Measurements from ENCODE around the gene IL10RA. TPM values are rescaled to one million over a fixed set of nuclear protein-coding genes. Genes with fewer than 3 reads are reported as not detected.
"Not testable (repeated sequence)": the region's sequence is repeated elsewhere in the genome, so short reads cannot be mapped to it uniquely, and the experiment has no call there.

Gene IL10RA
- polyA plus RNA-seq, 1 donor = 8.6 TPM

GRCh38 chr11:117977612-117978264 is 8.5 kb upstream of the IL10RA start:
- not testable (repeated sequence) for H3K4me1 ChIP-seq (ENCODE audit: control insufficient read depth, insufficient read depth, low read length); DNase-seq; H3K27me3 ChIP-seq (ENCODE audit: control insufficient read depth, insufficient read depth, low read length); H3K9me3 ChIP-seq (ENCODE audit: control insufficient read depth, low read depth, low read length); H3K4me3 ChIP-seq (ENCODE audit: low read length); H3K27ac ChIP-seq (ENCODE audit: low read length); H3K36me3 ChIP-seq (ENCODE audit: control insufficient read depth, insufficient read depth, low read length)
- WGBS (ENCODE audit: insufficient coverage, low lambda C conversion rate) = no CpG with 5 or more reads among the region's 23 CpGs

- H3K27ac ChIP-seq (ENCODE audit: low read length); H3K27me3 ChIP-seq (ENCODE audit: control insufficient read depth, insufficient read depth, low read length); H3K36me3 ChIP-seq (ENCODE audit: control insufficient read depth, insufficient read depth, low read length); H3K9me3 ChIP-seq (ENCODE audit: control insufficient read depth, low read depth, low read length); H3K4me1 ChIP-seq (ENCODE audit: control insufficient read depth, insufficient read depth, low read length); DNase-seq; H3K4me3 ChIP-seq (ENCODE audit: low read length): not testable (repeated sequence)
- whole genome bisulfite sequencing (ENCODE audit: insufficient coverage, low lambda C conversion rate) = no CpG with 5 or more reads among the region's 36 CpGs
These were observed 7.8 kb upstream of the IL10RA start for GRCh38 chr11:117978291-117978910.

GRCh38 chr11:117978991-117979390 is 7.2 kb upstream of the IL10RA start:
- no peak overlapping the region for H3K4me3 ChIP-seq (ENCODE audit: low read length)
- H3K27ac ChIP-seq (ENCODE audit: low read length) = no peak overlapping the region
- no peaks in the 10 kb centered on the region for H3K9me3 ChIP-seq (ENCODE audit: control insufficient read depth, low read depth, low read length)
- H3K36me3 ChIP-seq (ENCODE audit: control insufficient read depth, insufficient read depth, low read length) = no peaks in the 10 kb centered on the region
- no peaks in the 10 kb centered on the region for H3K27me3 ChIP-seq (ENCODE audit: control insufficient read depth, insufficient read depth, low read length)
- no peak for DNase-seq
- no peaks in the 10 kb centered on the region for H3K4me1 ChIP-seq (ENCODE audit: control insufficient read depth, insufficient read depth, low read length)
- no CpG with 5 or more reads among the region's 4 CpGs for WGBS (ENCODE audit: insufficient coverage, low lambda C conversion rate)

- Histone ChIP-seq H3K27ac (ENCODE audit: low read length) (no peak overlapping the region), H3K27me3 (ENCODE audit: control insufficient read depth, insufficient read depth, low read length) (no peaks in the 10 kb centered on the region), H3K4me3 (ENCODE audit: low read length) (no peak overlapping the region), H3K36me3 (ENCODE audit: control insufficient read depth, insufficient read depth, low read length) (no peaks in the 10 kb centered on the region), H3K4me1 (ENCODE audit: control insufficient read depth, insufficient read depth, low read length) (no peaks in the 10 kb centered on the region), H3K9me3 (ENCODE audit: control insufficient read depth, low read depth, low read length) (no peaks in the 10 kb centered on the region)
- WGBS (ENCODE audit: insufficient coverage, low lambda C conversion rate) = no CpG with 5 or more reads among the region's 7 CpGs
- DNase-seq = no peak
These were observed 6.5 kb upstream of the IL10RA start for GRCh38 chr11:117979481-117980211.

GRCh38 chr11:117980280-117980679 is 5.9 kb upstream of the IL10RA start:
- Histone ChIP-seq H3K4me1 (ENCODE audit: control insufficient read depth, insufficient read depth, low read length) (no peaks in the 10 kb centered on the region), H3K9me3 (ENCODE audit: control insufficient read depth, low read depth, low read length) (no peaks in the 10 kb centered on the region), H3K4me3 (ENCODE audit: low read length) (no peak overlapping the region), H3K36me3 (ENCODE audit: control insufficient read depth, insufficient read depth, low read length) (no peaks in the 10 kb centered on the region), H3K27ac (ENCODE audit: low read length) (no peak overlapping the region), H3K27me3 (ENCODE audit: control insufficient read depth, insufficient read depth, low read length) (no peaks in the 10 kb centered on the region)
- 86% methylated on average over 1 of the region's 2 CpGs for WGBS (ENCODE audit: insufficient coverage, low lambda C conversion rate)
- no peak for DNase-seq

GRCh38 chr11:117980720-117981119 is 5.5 kb upstream of the IL10RA start:
- WGBS (ENCODE audit: insufficient coverage, low lambda C conversion rate) = 100% methylated on average over 2 of the region's 3 CpGs
- no peak for DNase-seq
- no peak overlapping the region for H3K4me3 ChIP-seq (ENCODE audit: low read length)
- peaks cover under 1% of the 10 kb centered on the region for H3K27me3 ChIP-seq (ENCODE audit: control insufficient read depth, insufficient read depth, low read length)
- H3K4me1 ChIP-seq (ENCODE audit: control insufficient read depth, insufficient read depth, low read length) = no peaks in the 10 kb centered on the region
- H3K9me3 ChIP-seq (ENCODE audit: control insufficient read depth, low read depth, low read length) = no peaks in the 10 kb centered on the region
- no peaks in the 10 kb centered on the region for H3K36me3 ChIP-seq (ENCODE audit: control insufficient read depth, insufficient read depth, low read length)
- no peak overlapping the region for H3K27ac ChIP-seq (ENCODE audit: low read length)

- Histone ChIP-seq H3K4me1 (ENCODE audit: control insufficient read depth, insufficient read depth, low read length) (peaks cover 5% of the 10 kb centered on the region), H3K9me3 (ENCODE audit: control insufficient read depth, low read depth, low read length) (peaks cover 3% of the 10 kb centered on the region), H3K27ac (ENCODE audit: low read length) (no peak overlapping the region), H3K4me3 (ENCODE audit: low read length) (no peak overlapping the region), H3K36me3 (ENCODE audit: control insufficient read depth, insufficient read depth, low read length) (no peaks in the 10 kb centered on the region), H3K27me3 (ENCODE audit: control insufficient read depth, insufficient read depth, low read length) (peaks cover 21% of the 10 kb centered on the region)
- no peak for DNase-seq
- WGBS (ENCODE audit: insufficient coverage, low lambda C conversion rate) = no CpG with 5 or more reads among the region's 3 CpGs
These were observed 3.1 kb upstream of the IL10RA start for GRCh38 chr11:117983163-117983475.

- no peak for DNase-seq
- H3K36me3 ChIP-seq (ENCODE audit: control insufficient read depth, insufficient read depth, low read length) = no peaks in the 10 kb centered on the region
- WGBS (ENCODE audit: insufficient coverage, low lambda C conversion rate) = no CpG with 5 or more reads among the region's 4 CpGs
- H3K9me3 ChIP-seq (ENCODE audit: control insufficient read depth, low read depth, low read length) = peaks cover 3% of the 10 kb centered on the region
- peaks cover 5% of the 10 kb centered on the region for H3K4me1 ChIP-seq (ENCODE audit: control insufficient read depth, insufficient read depth, low read length)
- no peak overlapping the region for H3K4me3 ChIP-seq (ENCODE audit: low read length)
- H3K27me3 ChIP-seq (ENCODE audit: control insufficient read depth, insufficient read depth, low read length) = peaks cover 24% of the 10 kb centered on the region
- no peak overlapping the region for H3K27ac ChIP-seq (ENCODE audit: low read length)
These were observed 1.7 kb upstream of the IL10RA start for GRCh38 chr11:117984476-117984875.

GRCh38 chr11:117986981-117987574 is 884 bp downstream of the IL10RA start:
- Histone ChIP-seq H3K4me1 (ENCODE audit: control insufficient read depth, insufficient read depth, low read length) (peaks cover 9% of the 10 kb centered on the region), H3K36me3 (ENCODE audit: control insufficient read depth, insufficient read depth, low read length) (no peaks in the 10 kb centered on the region), H3K27ac (ENCODE audit: low read length) (peak overlapping the region; percentile 8), H3K9me3 (ENCODE audit: control insufficient read depth, low read depth, low read length) (peaks cover 3% of the 10 kb centered on the region), H3K27me3 (ENCODE audit: control insufficient read depth, insufficient read depth, low read length) (peaks cover 24% of the 10 kb centered on the region), H3K4me3 (ENCODE audit: low read length) (peak overlapping the region; percentile 72)
- WGBS (ENCODE audit: insufficient coverage, low lambda C conversion rate) = 84% methylated on average over 5 of the region's 15 CpGs
- no peak for DNase-seq

- Histone ChIP-seq H3K27me3 (ENCODE audit: control insufficient read depth, insufficient read depth, low read length) (peaks cover 24% of the 10 kb centered on the region), H3K4me1 (ENCODE audit: control insufficient read depth, insufficient read depth, low read length) (peaks cover 26% of the 10 kb centered on the region), H3K36me3 (ENCODE audit: control insufficient read depth, insufficient read depth, low read length) (no peaks in the 10 kb centered on the region), H3K4me3 (ENCODE audit: low read length) (no peak overlapping the region), H3K27ac (ENCODE audit: low read length) (no peak overlapping the region), H3K9me3 (ENCODE audit: control insufficient read depth, low read depth, low read length) (peaks cover 3% of the 10 kb centered on the region)
- DNase-seq = no peak
- WGBS (ENCODE audit: insufficient coverage, low lambda C conversion rate) = no CpG with 5 or more reads among the region's 13 CpGs
These were observed 3.3 kb downstream of the IL10RA start for GRCh38 chr11:117989351-117990102.

All from large intestine (tissue), 3 donors.